ENCODE measurements around the gene HECTD4.

HECTD4 gene

GRCh38 chr12:112328456-112329124 is 53.6 kb downstream of the HECTD4 start:
- no peaks in the 10 kb centered on the region for H3K4me1 Mint-ChIP-seq (ENCODE audit: low read depth)
- no peak overlapping the region for H3K4me3 Mint-ChIP-seq
- no peaks in the 10 kb centered on the region for H3K36me3 Mint-ChIP-seq (ENCODE audit: low read depth)
- H3K27ac Mint-ChIP-seq, result no peak overlapping the region
- H3K27me3 Mint-ChIP-seq (ENCODE audit: low read depth), result no peaks in the 10 kb centered on the region
- no peaks in the 10 kb centered on the region for H3K9me3 Mint-ChIP-seq

- no peak overlapping the region for H3K4me3 Mint-ChIP-seq
- no peaks in the 10 kb centered on the region for H3K27me3 Mint-ChIP-seq (ENCODE audit: low read depth)
- H3K36me3 Mint-ChIP-seq (ENCODE audit: low read depth), result no peaks in the 10 kb centered on the region
- H3K27ac Mint-ChIP-seq, result no peak overlapping the region
- no peaks in the 10 kb centered on the region for H3K4me1 Mint-ChIP-seq (ENCODE audit: low read depth)
- no peaks in the 10 kb centered on the region for H3K9me3 Mint-ChIP-seq
Measured at GRCh38 chr12:112327209-112327938, 54.9 kb downstream of the HECTD4 start.

GRCh38 chr12:112325622-112326207 is 56.5 kb downstream of the HECTD4 start:
- Mint-ChIP-seq H3K36me3 (ENCODE audit: low read depth) (no peaks in the 10 kb centered on the region), H3K4me1 (ENCODE audit: low read depth) (no peaks in the 10 kb centered on the region), H3K27ac (no peak overlapping the region), H3K4me3 (no peak overlapping the region), H3K9me3 (no peaks in the 10 kb centered on the region), H3K27me3 (ENCODE audit: low read depth) (no peaks in the 10 kb centered on the region)

GRCh38 chr12:112325157-112325556 is 57.1 kb downstream of the HECTD4 start:
- no peaks in the 10 kb centered on the region for H3K27me3 Mint-ChIP-seq (ENCODE audit: low read depth)
- H3K9me3 Mint-ChIP-seq, result no peaks in the 10 kb centered on the region
- H3K4me3 Mint-ChIP-seq, result no peak overlapping the region
- no peaks in the 10 kb centered on the region for H3K4me1 Mint-ChIP-seq (ENCODE audit: low read depth)
- H3K36me3 Mint-ChIP-seq (ENCODE audit: low read depth), result no peaks in the 10 kb centered on the region
- no peak overlapping the region for H3K27ac Mint-ChIP-seq

GRCh38 chr12:112322882-112323547 is 59.2 kb downstream of the HECTD4 start:
- Mint-ChIP-seq H3K4me1 (ENCODE audit: low read depth) (no peaks in the 10 kb centered on the region), H3K36me3 (ENCODE audit: low read depth) (peaks cover 4% of the 10 kb centered on the region), H3K4me3 (no peak overlapping the region), H3K27ac (no peak overlapping the region), H3K27me3 (ENCODE audit: low read depth) (no peaks in the 10 kb centered on the region), H3K9me3 (no peaks in the 10 kb centered on the region)

- Mint-ChIP-seq H3K36me3 (ENCODE audit: low read depth) (peaks cover 4% of the 10 kb centered on the region), H3K27ac (no peak overlapping the region), H3K27me3 (ENCODE audit: low read depth) (no peaks in the 10 kb centered on the region), H3K9me3 (no peaks in the 10 kb centered on the region), H3K4me1 (ENCODE audit: low read depth) (no peaks in the 10 kb centered on the region), H3K4me3 (no peak overlapping the region)
Measured at GRCh38 chr12:112322441-112322840, 59.8 kb downstream of the HECTD4 start.

GRCh38 chr12:112321245-112321644 is 61.0 kb downstream of the HECTD4 start:
- H3K27ac Mint-ChIP-seq, result no peak overlapping the region
- H3K4me3 Mint-ChIP-seq, result no peak overlapping the region
- peaks cover 1% of the 10 kb centered on the region for H3K4me1 Mint-ChIP-seq (ENCODE audit: low read depth)
- no peaks in the 10 kb centered on the region for H3K27me3 Mint-ChIP-seq (ENCODE audit: low read depth)
- no peaks in the 10 kb centered on the region for H3K9me3 Mint-ChIP-seq
- H3K36me3 Mint-ChIP-seq (ENCODE audit: low read depth), result peaks cover 10% of the 10 kb centered on the region

GRCh38 chr12:112319395-112319794 is 62.8 kb downstream of the HECTD4 start:
- H3K27me3 Mint-ChIP-seq (ENCODE audit: low read depth), result no peaks in the 10 kb centered on the region
- H3K4me3 Mint-ChIP-seq, result no peak overlapping the region
- H3K36me3 Mint-ChIP-seq (ENCODE audit: low read depth), result peaks cover 12% of the 10 kb centered on the region
- peaks cover 4% of the 10 kb centered on the region for H3K4me1 Mint-ChIP-seq (ENCODE audit: low read depth)
- H3K9me3 Mint-ChIP-seq, result no peaks in the 10 kb centered on the region
- H3K27ac Mint-ChIP-seq, result no peak overlapping the region

GRCh38 chr12:112317481-112317880 is 64.8 kb downstream of the HECTD4 start:
- Mint-ChIP-seq H3K9me3 (no peaks in the 10 kb centered on the region), H3K36me3 (ENCODE audit: low read depth) (peaks cover 17% of the 10 kb centered on the region), H3K27me3 (ENCODE audit: low read depth) (no peaks in the 10 kb centered on the region), H3K4me3 (no peak overlapping the region), H3K4me1 (ENCODE audit: low read depth) (peaks cover 4% of the 10 kb centered on the region), H3K27ac (no peak overlapping the region)

GRCh38 chr12:112314981-112315380 is 67.2 kb downstream of the HECTD4 start:
- no peaks in the 10 kb centered on the region for H3K9me3 Mint-ChIP-seq
- H3K4me1 Mint-ChIP-seq (ENCODE audit: low read depth), result peaks cover 4% of the 10 kb centered on the region
- no peaks in the 10 kb centered on the region for H3K27me3 Mint-ChIP-seq (ENCODE audit: low read depth)
- H3K27ac Mint-ChIP-seq, result no peak overlapping the region
- peaks cover 23% of the 10 kb centered on the region for H3K36me3 Mint-ChIP-seq (ENCODE audit: low read depth)
- H3K4me3 Mint-ChIP-seq, result no peak overlapping the region

- no peak overlapping the region for H3K4me3 Mint-ChIP-seq
- H3K27ac Mint-ChIP-seq, result no peak overlapping the region
- no peaks in the 10 kb centered on the region for H3K4me1 Mint-ChIP-seq (ENCODE audit: low read depth)
- no peaks in the 10 kb centered on the region for H3K9me3 Mint-ChIP-seq
- H3K27me3 Mint-ChIP-seq (ENCODE audit: low read depth), result no peaks in the 10 kb centered on the region
- peaks cover 28% of the 10 kb centered on the region for H3K36me3 Mint-ChIP-seq (ENCODE audit: low read depth)
Measured at GRCh38 chr12:112309797-112310196, 72.4 kb downstream of the HECTD4 start.

GRCh38 chr12:112308652-112309051 is 73.6 kb downstream of the HECTD4 start:
- no peaks in the 10 kb centered on the region for H3K9me3 Mint-ChIP-seq
- H3K27me3 Mint-ChIP-seq (ENCODE audit: low read depth), result no peaks in the 10 kb centered on the region
- H3K36me3 Mint-ChIP-seq (ENCODE audit: low read depth), result peaks cover 31% of the 10 kb centered on the region
- H3K27ac Mint-ChIP-seq, result no peak overlapping the region
- H3K4me3 Mint-ChIP-seq, result no peak overlapping the region
- no peaks in the 10 kb centered on the region for H3K4me1 Mint-ChIP-seq (ENCODE audit: low read depth)

GRCh38 chr12:112308161-112308560 is 74.1 kb downstream of the HECTD4 start:
- no peaks in the 10 kb centered on the region for H3K27me3 Mint-ChIP-seq (ENCODE audit: low read depth)
- H3K36me3 Mint-ChIP-seq (ENCODE audit: low read depth), result peaks cover 33% of the 10 kb centered on the region
- peaks cover 3% of the 10 kb centered on the region for H3K4me1 Mint-ChIP-seq (ENCODE audit: low read depth)
- H3K27ac Mint-ChIP-seq, result no peak overlapping the region
- no peaks in the 10 kb centered on the region for H3K9me3 Mint-ChIP-seq
- no peak overlapping the region for H3K4me3 Mint-ChIP-seq

- Mint-ChIP-seq H3K27ac (no peak overlapping the region), H3K27me3 (ENCODE audit: low read depth) (no peaks in the 10 kb centered on the region), H3K4me1 (ENCODE audit: low read depth) (peaks cover 9% of the 10 kb centered on the region), H3K36me3 (ENCODE audit: low read depth) (peaks cover 32% of the 10 kb centered on the region), H3K9me3 (no peaks in the 10 kb centered on the region), H3K4me3 (no peak overlapping the region)
Measured at GRCh38 chr12:112307317-112308011, 74.8 kb downstream of the HECTD4 start.

Measured in T-helper 1 cell treated with Interleukin-12 subunit alpha and Interleukin-12 subunit beta and Interleukin-4 antibody, amounts not matched to agents 30 μg/mL and 1 μg/mL, for 36 hours (primary cell).